DMS53 treated with DMSO at 0.1 percent for 48 hours (cell line): ENCODE measurements around the gene UMAD1.
"Not testable (repeated sequence)": the region's sequence is repeated elsewhere in the genome, so short reads cannot be mapped to it uniquely, and the experiment has no call there.

Experiments used
- DNase-seq: peaks from one replicate; lab custom pipeline; 2025; ENCODE audit not compliant: unreplicated experiment; lab: John Stamatoyannopoulos, UW

The UMAD1 gene

GRCh38 chr7:7793921-7794320, 153.4 kb downstream of the UMAD1 start:
- DNase-seq: no peak

- no peak for DNase-seq
These were observed 154.7 kb downstream of the UMAD1 start for GRCh38 chr7:7795203-7795602.

GRCh38 chr7:7795630-7796121, 155.1 kb downstream of the UMAD1 start:
- peak; percentile 70 for DNase-seq

- DNase-seq: peak; percentile 56
These were observed 158.0 kb downstream of the UMAD1 start for GRCh38 chr7:7798510-7798909.

- DNase-seq: peak; percentile 97
These were observed 158.6 kb downstream of the UMAD1 start for GRCh38 chr7:7799138-7799537.

GRCh38 chr7:7802531-7802930, 162.0 kb downstream of the UMAD1 start:
- no peak for DNase-seq

- peak; percentile 76 for DNase-seq
These were observed 163.2 kb downstream of the UMAD1 start for GRCh38 chr7:7803715-7804178.

GRCh38 chr7:7804822-7805221, 164.3 kb downstream of the UMAD1 start:
- not testable (repeated sequence) for DNase-seq

GRCh38 chr7:7805511-7806153, 165.1 kb downstream of the UMAD1 start:
- DNase-seq: peak; percentile 75

- DNase-seq: peak; percentile 90
These were observed 167.6 kb downstream of the UMAD1 start for GRCh38 chr7:7808156-7808555.

- no peak for DNase-seq
These were observed 168.1 kb downstream of the UMAD1 start for GRCh38 chr7:7808626-7809025.

- no peak for DNase-seq
These were observed 169.8 kb downstream of the UMAD1 start for GRCh38 chr7:7810380-7810779.

- DNase-seq: no peak
These were observed 170.3 kb downstream of the UMAD1 start for GRCh38 chr7:7810826-7811225.

- DNase-seq: no peak
These were observed 171.6 kb downstream of the UMAD1 start for GRCh38 chr7:7812112-7812511.

GRCh38 chr7:7815395-7815794, 174.8 kb downstream of the UMAD1 start:
- no peak for DNase-seq

- DNase-seq: no peak
These were observed 175.5 kb downstream of the UMAD1 start for GRCh38 chr7:7816084-7816483.

- DNase-seq: peak; percentile 92
These were observed 176.4 kb downstream of the UMAD1 start for GRCh38 chr7:7816816-7817536.

- peak; percentile 34 for DNase-seq
These were observed 177.2 kb downstream of the UMAD1 start for GRCh38 chr7:7817748-7818147.

GRCh38 chr7:7818179-7818578, 177.6 kb downstream of the UMAD1 start:
- not testable (repeated sequence) for DNase-seq

- DNase-seq: no peak
These were observed 179.1 kb downstream of the UMAD1 start for GRCh38 chr7:7819442-7820247.

GRCh38 chr7:7820409-7820808, 179.9 kb downstream of the UMAD1 start:
- DNase-seq: no peak

GRCh38 chr7:7820939-7821338, 180.4 kb downstream of the UMAD1 start:
- DNase-seq: no peak
